Subcutaneous adipose tissue (tissue), 4 donors: ENCODE data around the gene SRL. TPM values are rescaled to one million over a fixed set of nuclear protein-coding genes. Genes with fewer than 3 reads are reported as not detected.

ENCODE experiments used
- total RNA-seq, 4 donors: library from RNA; depleted of rRNA; stranded (reverse); fragments of >200 nt; gene quantifications; one replicate each; pipeline ENCODE4 v1.1.0, GENCODE V29; 2016
- TF ChIP-seq, protein P1 (sequence below): fragments of 450-650 bp; IDR thresholded peaks from one replicate; pipeline ENCODE4 v1.5.1; 2016; ENCODE audit warnings: low read depth, mild to moderate bottlenecking, control low read depth, antibody characterized with exemption, moderate library complexity

The SRL gene
- total RNA-seq, 4 donors from 2014 or later = 0.16 to 2.3 (median 0.50) TPM

DNA sequence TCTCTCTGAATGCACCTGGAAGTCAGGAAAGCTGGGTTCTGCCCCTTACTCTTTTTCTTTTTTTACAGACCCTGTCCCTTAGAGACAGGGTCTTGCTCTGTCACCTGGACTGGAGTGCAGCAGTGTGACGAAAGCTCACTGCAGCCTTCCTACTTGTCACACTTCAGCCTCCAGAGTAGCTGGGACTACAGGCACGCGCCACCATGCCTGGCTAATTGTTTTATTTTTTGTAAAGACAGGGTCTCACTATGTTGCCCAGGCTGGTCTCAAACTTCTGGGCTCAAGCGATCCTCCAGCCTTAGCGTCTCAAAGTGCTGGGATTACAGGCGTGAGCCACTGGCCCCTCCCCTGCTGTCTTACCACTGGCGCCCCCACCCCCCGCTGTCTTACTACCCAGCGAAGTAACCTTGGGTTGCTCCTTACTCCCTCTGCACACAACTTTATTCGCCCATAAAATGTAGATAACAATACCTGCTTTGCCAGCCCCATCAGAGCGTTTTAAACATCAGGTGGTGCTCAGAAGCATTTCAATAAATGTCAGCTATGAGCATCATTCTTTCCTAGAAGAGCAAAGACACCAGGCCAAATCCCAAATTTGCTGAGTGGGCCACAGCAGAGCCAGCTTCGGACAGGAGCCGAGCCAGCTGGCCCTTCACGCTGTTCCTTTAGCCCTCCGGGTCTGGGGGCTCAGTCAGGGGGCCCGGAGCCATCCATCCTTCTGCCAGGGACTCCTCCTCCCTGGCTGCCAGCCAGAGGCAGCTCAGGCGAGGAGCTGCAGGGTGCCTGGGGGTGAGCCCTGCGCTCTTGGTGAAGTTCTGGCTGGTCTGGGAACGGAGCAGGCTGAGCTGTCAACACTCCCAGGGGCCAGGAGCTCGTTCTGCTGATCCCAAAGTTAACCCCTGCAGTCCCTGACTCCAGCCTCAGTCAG lies 24.4 kb downstream of the SRL start:
- TF ChIP-seq, protein P1, sequence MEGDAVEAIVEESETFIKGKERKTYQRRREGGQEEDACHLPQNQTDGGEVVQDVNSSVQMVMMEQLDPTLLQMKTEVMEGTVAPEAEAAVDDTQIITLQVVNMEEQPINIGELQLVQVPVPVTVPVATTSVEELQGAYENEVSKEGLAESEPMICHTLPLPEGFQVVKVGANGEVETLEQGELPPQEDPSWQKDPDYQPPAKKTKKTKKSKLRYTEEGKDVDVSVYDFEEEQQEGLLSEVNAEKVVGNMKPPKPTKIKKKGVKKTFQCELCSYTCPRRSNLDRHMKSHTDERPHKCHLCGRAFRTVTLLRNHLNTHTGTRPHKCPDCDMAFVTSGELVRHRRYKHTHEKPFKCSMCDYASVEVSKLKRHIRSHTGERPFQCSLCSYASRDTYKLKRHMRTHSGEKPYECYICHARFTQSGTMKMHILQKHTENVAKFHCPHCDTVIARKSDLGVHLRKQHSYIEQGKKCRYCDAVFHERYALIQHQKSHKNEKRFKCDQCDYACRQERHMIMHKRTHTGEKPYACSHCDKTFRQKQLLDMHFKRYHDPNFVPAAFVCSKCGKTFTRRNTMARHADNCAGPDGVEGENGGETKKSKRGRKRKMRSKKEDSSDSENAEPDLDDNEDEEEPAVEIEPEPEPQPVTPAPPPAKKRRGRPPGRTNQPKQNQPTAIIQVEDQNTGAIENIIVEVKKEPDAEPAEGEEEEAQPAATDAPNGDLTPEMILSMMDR = no peak

DNA sequence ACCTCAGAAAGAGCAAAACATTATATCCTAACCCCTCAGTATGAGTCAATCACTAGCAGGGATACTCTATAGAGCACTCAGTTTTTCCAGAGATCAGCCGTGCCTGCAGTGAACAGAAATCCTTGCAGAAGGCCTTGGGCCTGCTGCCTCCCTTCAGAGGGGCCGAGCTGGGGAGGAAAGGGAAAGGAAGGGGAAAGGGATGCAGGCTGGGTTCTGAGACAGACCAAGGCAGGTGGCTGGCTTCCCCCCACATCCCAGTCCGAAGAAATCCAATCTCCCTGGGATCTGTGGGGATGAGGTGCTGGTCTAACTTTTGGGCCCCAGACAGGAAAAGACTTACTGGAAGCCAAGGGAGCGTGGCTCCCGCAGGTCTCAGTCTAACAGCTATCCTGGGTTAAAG lies 25.3 kb downstream of the SRL start:
- TF ChIP-seq, protein P1 = no peak

GRCh38 chr16:4215106-4215505 lies 26.8 kb downstream of the SRL start:
- TF ChIP-seq, protein P1 = no peak

- TF ChIP-seq, protein P1 = no peak
Measured at GRCh38 chr16:4214215-4214621, 27.7 kb downstream of the SRL start.

- TF ChIP-seq, protein P1 = no peak
Measured at GRCh38 chr16:4213737-4214136, 28.1 kb downstream of the SRL start.

GRCh38 chr16:4212934-4213296 lies 29.0 kb downstream of the SRL start:
- TF ChIP-seq, protein P1 = no peak

DNA sequence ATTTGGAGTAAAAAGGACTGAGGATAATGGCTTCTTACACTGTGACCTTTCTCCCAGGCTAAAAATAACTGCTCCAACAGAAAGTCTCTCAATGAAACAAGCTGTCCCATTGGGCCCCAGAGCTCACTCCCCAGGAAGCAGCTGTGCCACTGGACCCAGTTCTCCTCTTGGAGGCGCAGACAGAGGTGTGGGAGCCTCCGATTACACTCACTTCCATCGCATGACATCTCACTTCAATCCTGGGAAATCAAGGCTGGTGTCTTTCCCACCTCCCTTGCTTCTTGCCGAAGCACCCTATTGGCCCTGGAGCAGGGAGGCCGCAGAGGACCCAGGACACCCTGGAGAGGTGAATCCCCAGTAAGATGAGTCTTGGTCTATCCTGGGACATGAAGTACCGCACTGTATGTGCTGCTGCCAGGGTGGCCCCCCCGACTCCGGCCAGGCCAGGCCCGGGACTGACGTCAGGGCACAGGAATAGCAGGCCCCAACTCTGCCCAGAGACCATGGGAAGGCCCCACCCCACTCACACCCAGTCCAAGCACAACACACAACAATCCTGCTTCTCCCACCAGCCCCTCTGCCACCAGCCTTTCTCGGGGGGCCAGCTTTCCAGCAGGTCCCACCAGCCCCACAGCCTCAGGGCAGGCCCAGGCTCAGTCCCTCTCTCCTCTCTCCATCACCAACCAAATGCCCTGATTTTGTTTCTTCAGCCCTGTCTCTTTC lies 29.5 kb downstream of the SRL start:
- TF ChIP-seq, protein P1 = no peak
